Breast epithelium (tissue), 3 donors: Measurements from ENCODE around the gene MATN4.

Source experiments
- POLR2A ChIP-seq: fragments of 450-650 bp; IDR thresholded peaks from one replicate; pipeline ENCODE4 v1.6.1; 2016; ENCODE audit warnings: antibody characterized with exemption, mild to moderate bottlenecking, moderate library complexity
- TF ChIP-seq, protein P1 (sequence below), 3 donors: fragments of 450-650 bp; IDR thresholded peaks; one replicate each; pipeline ENCODE4 v1.5.1; 2016 to 2017; ENCODE audit warnings: antibody characterized with exemption in 3 of 3, mild to moderate bottlenecking in 3 of 3, moderate library complexity in 3 of 3

- TF ChIP-seq, protein P1, sequence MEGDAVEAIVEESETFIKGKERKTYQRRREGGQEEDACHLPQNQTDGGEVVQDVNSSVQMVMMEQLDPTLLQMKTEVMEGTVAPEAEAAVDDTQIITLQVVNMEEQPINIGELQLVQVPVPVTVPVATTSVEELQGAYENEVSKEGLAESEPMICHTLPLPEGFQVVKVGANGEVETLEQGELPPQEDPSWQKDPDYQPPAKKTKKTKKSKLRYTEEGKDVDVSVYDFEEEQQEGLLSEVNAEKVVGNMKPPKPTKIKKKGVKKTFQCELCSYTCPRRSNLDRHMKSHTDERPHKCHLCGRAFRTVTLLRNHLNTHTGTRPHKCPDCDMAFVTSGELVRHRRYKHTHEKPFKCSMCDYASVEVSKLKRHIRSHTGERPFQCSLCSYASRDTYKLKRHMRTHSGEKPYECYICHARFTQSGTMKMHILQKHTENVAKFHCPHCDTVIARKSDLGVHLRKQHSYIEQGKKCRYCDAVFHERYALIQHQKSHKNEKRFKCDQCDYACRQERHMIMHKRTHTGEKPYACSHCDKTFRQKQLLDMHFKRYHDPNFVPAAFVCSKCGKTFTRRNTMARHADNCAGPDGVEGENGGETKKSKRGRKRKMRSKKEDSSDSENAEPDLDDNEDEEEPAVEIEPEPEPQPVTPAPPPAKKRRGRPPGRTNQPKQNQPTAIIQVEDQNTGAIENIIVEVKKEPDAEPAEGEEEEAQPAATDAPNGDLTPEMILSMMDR (IDR thresholded peaks at IDR 0.05): no peak
- TF ChIP-seq POLR2A: no peak
Measured at GRCh38 chr20:45304464-45304999, 3.6 kb downstream of the MATN4 start.
